Hepatocyte (in vitro differentiated cells): ENCODE results near the gene NELFB. TPM values are rescaled to one million over a fixed set of nuclear protein-coding genes. Genes with fewer than 3 reads are reported as not detected.

Experiments used
- DNase-seq: peaks from one replicate; pipeline ENCODE4 v3.0.0-alpha.2; 2016; ENCODE audit warnings: low spot score
- H2AFZ ChIP-seq: fragments of 200-600 bp; sonication (generic); 2 replicates; pipeline ENCODE4 v1.6.0; 2016; ENCODE audit warnings: antibody characterized with exemption, mild to moderate bottlenecking
- H3K27ac ChIP-seq: fragments of 200-600 bp; sonication (generic); 2 replicates; pipeline ENCODE4 v1.5.1; 2016; ENCODE audit warnings: mild to moderate bottlenecking
- H3K27me3 ChIP-seq: fragments of 200-600 bp; sonication (generic); 2 replicates; pipeline ENCODE4 v1.6.1; 2016
- H3K36me3 ChIP-seq: fragments of 200-600 bp; sonication (generic); replicated peaks from 2 replicates; pipeline ENCODE4 v1.5.1; 2016; ENCODE audit warnings: low read depth; ENCODE audit not compliant: insufficient read depth
- H3K4me1 ChIP-seq: fragments of 200-600 bp; sonication (generic); 2 replicates; pipeline ENCODE4 v1.5.1; 2016; ENCODE audit warnings: mild to moderate bottlenecking, moderate library complexity; ENCODE audit not compliant: insufficient read depth
- H3K4me2 ChIP-seq: fragments of 200-600 bp; sonication (generic); 2 replicates; pipeline ENCODE4 v1.6.0; 2016
- H3K4me3 ChIP-seq: fragments of 200-600 bp; sonication (generic); 2 replicates; pipeline ENCODE4 v1.5.1; 2016; ENCODE audit warnings: mild to moderate bottlenecking
- H3K79me2 ChIP-seq: fragments of 200-600 bp; sonication (generic); 2 replicates; pipeline ENCODE4 v1.6.0; 2017; ENCODE audit warnings: mild to moderate bottlenecking
- H3K9me2 ChIP-seq: fragments of 200-600 bp; sonication (generic); replicated peaks from 2 replicates; pipeline ENCODE4 v1.6.0; 2017; ENCODE audit warnings: mild to moderate bottlenecking; ENCODE audit not compliant: insufficient read depth
- H3K9me3 ChIP-seq: fragments of 200-600 bp; sonication (generic); 2 replicates; pipeline ENCODE4 v1.5.1; 2016; ENCODE audit warnings: low read depth, mild to moderate bottlenecking
- H4K20me1 ChIP-seq: fragments of 200-600 bp; sonication (generic); 2 replicates; pipeline ENCODE4 v1.6.0; 2016; ENCODE audit warnings: mild to moderate bottlenecking; ENCODE audit not compliant: insufficient read depth, poor library complexity, severe bottlenecking
- EZH2 ChIP-seq: fragments of 200-600 bp; sonication (generic); IDR thresholded peaks from 2 replicates; pipeline ENCODE4 v1.6.1; 2016; ENCODE audit warnings: antibody characterized with exemption, mild to moderate bottlenecking, borderline replicate concordance
- EZH2phosphoT487 ChIP-seq: fragments of 200-600 bp; sonication (generic); IDR thresholded peaks from one replicate; pipeline ENCODE4 v1.6.1; 2018; ENCODE audit warnings: antibody characterized with exemption, mild to moderate bottlenecking, low read depth, moderate library complexity; ENCODE audit not compliant: unreplicated experiment, severe bottlenecking
- WGBS: methylation state at CpG from one replicate; pipeline ENCODE4 v1.1.6; 2016; ENCODE audit warnings: low lambda C conversion rate; ENCODE audit errors: missing lambda C conversion rate; 5-methylcytosine and 5-hydroxymethylcytosine counted together
- polyA plus RNA-seq: library from polyadenylated mRNA; unstranded; fragments of >200 nt; fragmentation: Nextera tagmentation; extraction: Ambion mirVana; gene quantifications from 2 replicates; pipeline ENCODE4 v1.2.1, GENCODE V29; 2016
- total RNA-seq: library from RNA; depleted of rRNA; stranded (reverse); fragments of >200 nt; gene quantifications from 2 replicates; pipeline ENCODE4 v1.2.3, GENCODE V29; 2014
- TF ChIP-seq, protein P1 (sequence below): fragments of 200-600 bp; sonication (generic); IDR thresholded peaks from 2 replicates; pipeline ENCODE4 v1.5.1; 2016; ENCODE audit warnings: antibody characterized with exemption, mild to moderate bottlenecking; ENCODE audit not compliant: poor library complexity

The NELFB gene
- total and polyA plus RNA-seq, 2 experiments from 2014 or later = 41.4 to 63.5 TPM

GRCh38 chr9:137273611-137274320 is 18.6 kb downstream of the NELFB start:
- 89% methylated on average over 15 of the region's 15 CpGs for WGBS
- TF ChIP-seq EZH2phosphoT487 (no peak), EZH2 (no peak)
- TF ChIP-seq, protein P1, sequence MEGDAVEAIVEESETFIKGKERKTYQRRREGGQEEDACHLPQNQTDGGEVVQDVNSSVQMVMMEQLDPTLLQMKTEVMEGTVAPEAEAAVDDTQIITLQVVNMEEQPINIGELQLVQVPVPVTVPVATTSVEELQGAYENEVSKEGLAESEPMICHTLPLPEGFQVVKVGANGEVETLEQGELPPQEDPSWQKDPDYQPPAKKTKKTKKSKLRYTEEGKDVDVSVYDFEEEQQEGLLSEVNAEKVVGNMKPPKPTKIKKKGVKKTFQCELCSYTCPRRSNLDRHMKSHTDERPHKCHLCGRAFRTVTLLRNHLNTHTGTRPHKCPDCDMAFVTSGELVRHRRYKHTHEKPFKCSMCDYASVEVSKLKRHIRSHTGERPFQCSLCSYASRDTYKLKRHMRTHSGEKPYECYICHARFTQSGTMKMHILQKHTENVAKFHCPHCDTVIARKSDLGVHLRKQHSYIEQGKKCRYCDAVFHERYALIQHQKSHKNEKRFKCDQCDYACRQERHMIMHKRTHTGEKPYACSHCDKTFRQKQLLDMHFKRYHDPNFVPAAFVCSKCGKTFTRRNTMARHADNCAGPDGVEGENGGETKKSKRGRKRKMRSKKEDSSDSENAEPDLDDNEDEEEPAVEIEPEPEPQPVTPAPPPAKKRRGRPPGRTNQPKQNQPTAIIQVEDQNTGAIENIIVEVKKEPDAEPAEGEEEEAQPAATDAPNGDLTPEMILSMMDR = no peak
- Histone ChIP-seq H3K9me3 (no peaks in the 10 kb centered on the region), H3K79me2 (no peaks in the 10 kb centered on the region), H3K4me2 (no peak overlapping the region), H3K27me3 (no peaks in the 10 kb centered on the region), H3K27ac (no peak overlapping the region), H4K20me1 (no peaks in the 10 kb centered on the region), H3K4me3 (no peak overlapping the region), H3K4me1 (peaks cover 17% of the 10 kb centered on the region), H3K9me2 (no peaks in the 10 kb centered on the region), H2AFZ (no peak overlapping the region), H3K36me3 (no peaks in the 10 kb centered on the region)
- no peak for DNase-seq

- TF ChIP-seq EZH2 (no peak), EZH2phosphoT487 (no peak)
- WGBS = 96% methylated on average over 10 of the region's 10 CpGs
- no peak overlapping the region for H2AFZ ChIP-seq
- no peak overlapping the region for H3K27ac ChIP-seq
- H3K27me3 ChIP-seq = no peaks in the 10 kb centered on the region
- no peak for DNase-seq
- no peaks in the 10 kb centered on the region for H3K9me3 ChIP-seq
- H4K20me1 ChIP-seq = no peaks in the 10 kb centered on the region
- H3K4me1 ChIP-seq = peaks cover 17% of the 10 kb centered on the region
- H3K4me3 ChIP-seq = no peak overlapping the region
- H3K9me2 ChIP-seq = no peaks in the 10 kb centered on the region
- no peaks in the 10 kb centered on the region for H3K36me3 ChIP-seq
- no peaks in the 10 kb centered on the region for H3K79me2 ChIP-seq
- H3K4me2 ChIP-seq = no peak overlapping the region
Observed at GRCh38 chr9:137275203-137275587, 20.1 kb downstream of the NELFB start.

GRCh38 chr9:137275588-137276472 is 20.7 kb downstream of the NELFB start:
- peaks cover 21% of the 10 kb centered on the region for H3K4me1 ChIP-seq
- peak overlapping the region; percentile 49 for H3K27ac ChIP-seq
- peak; percentile 3 for DNase-seq
- H3K4me3 ChIP-seq = no peak overlapping the region
- H3K36me3 ChIP-seq = no peaks in the 10 kb centered on the region
- TF ChIP-seq, protein P1 = no peak
- TF ChIP-seq EZH2phosphoT487 (no peak), EZH2 (no peak)
- H3K9me3 ChIP-seq = no peaks in the 10 kb centered on the region
- no peaks in the 10 kb centered on the region for H3K79me2 ChIP-seq
- no peak overlapping the region for H3K4me2 ChIP-seq
- no peaks in the 10 kb centered on the region for H3K9me2 ChIP-seq
- no peaks in the 10 kb centered on the region for H4K20me1 ChIP-seq
- H3K27me3 ChIP-seq = no peaks in the 10 kb centered on the region
- WGBS = 91% methylated on average over 20 of the region's 24 CpGs
- no peak overlapping the region for H2AFZ ChIP-seq
